Muscle of back (tissue), 13 donors: ENCODE measurements around the gene OR2AG2. TPM values are rescaled to one million over a fixed set of nuclear protein-coding genes. Genes with fewer than 3 reads are reported as not detected.
A peak's percentile ranks its signal among the peaks of the same experiment; 100 is the strongest.
"Not testable (repeated sequence)": the region's sequence is repeated elsewhere in the genome, so short reads cannot be mapped to it uniquely, and the experiment has no call there.

Source experiments
- DNase-seq, 3 donors: peaks; one replicate each; pipeline versions ENCODE4 v3.0.0 to v3.0.0-alpha.2; 2013
- long read RNA-seq, 9 donors: transcript quantifications; one replicate each; lab custom pipeline, GENCODE V29; 2026
- polyA plus RNA-seq, 10 donors: library from polyadenylated mRNA; unstranded; fragments of 120-200 nt; gene quantifications; one replicate each; pipeline ENCODE4 v1.2.1, GENCODE V29; 2013; ENCODE audit not compliant: insufficient read length in 10 of 10

OR2AG2 gene, protein sequence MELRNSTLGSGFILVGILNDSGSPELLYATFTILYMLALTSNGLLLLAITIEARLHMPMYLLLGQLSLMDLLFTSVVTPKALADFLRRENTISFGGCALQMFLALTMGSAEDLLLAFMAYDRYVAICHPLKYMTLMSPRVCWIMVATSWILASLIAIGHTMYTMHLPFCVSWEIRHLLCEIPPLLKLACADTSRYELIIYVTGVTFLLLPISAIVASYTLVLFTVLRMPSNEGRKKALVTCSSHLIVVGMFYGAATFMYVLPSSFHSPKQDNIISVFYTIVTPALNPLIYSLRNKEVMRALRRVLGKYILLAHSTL
- polyA plus RNA-seq = under 1 TPM in 2 of 10 donors, not detected in 8; 0.09 to 0.16 TPM
- long read RNA-seq, donor 1 = 0 reads
- long read RNA-seq, donor 2 = 0 reads
- long read RNA-seq, donor 3 = 0 reads
- long read RNA-seq, donor 4 = 0 reads
- long read RNA-seq, donor 5 = 0 reads
- long read RNA-seq, donor 6 = 0 reads
- long read RNA-seq, donor 7 = 0 reads
- long read RNA-seq, donor 8 = 0 reads
- long read RNA-seq, donor 9 = 0 reads

DNA sequence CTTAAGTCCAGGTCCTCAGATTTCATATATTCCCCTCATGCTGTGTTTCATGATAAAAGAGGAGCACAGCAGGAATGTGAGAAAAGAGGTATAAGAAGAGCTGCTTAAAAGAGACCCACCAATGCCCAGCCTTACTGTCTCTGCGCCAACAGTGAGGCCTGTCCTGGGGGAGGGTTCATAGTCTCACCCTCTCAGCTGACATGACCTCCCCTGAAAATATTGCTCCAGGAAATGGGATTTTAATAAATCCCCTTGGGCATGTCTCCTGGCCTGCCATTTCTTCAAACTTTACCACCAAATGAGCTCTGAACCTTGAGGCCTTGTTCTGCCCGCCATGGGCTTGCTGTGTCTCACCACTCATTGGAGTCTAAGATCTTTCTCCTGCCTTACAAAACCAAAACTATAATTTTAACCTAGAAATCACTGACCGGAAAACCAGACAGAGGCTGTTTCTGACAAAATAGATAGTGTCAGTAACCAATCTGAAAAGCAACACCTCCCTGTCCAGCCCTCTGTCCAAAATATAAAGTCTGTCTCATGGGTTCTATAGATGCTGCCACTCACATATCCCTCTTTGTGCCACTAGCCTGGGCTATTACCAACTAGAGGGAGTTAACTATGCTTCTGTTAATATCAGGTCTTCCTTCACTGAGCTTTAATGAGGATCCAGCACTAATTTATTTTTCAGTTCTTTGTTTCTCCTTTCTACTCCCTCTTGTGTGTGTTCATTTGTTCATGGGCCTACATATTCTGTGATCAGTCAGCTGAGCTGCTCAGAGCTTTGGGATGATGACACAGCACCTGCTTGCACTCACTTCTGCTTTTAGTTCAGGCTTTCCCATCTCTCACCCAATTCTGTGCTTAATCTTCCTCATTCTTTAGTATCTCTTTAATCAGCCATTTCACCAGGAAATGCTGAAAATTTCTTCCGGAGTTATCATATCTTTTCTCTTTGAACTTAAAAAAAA is at the start of gene OR2AG2:
Gene OR2AG2, minus strand, starts transcription at position 51 of the 968 bp plus-strand sequence. CDS start 3,019 bp downstream, outside the sequence.
- DNase-seq = peak; percentile 1 to 19 (median 2)

DNA sequence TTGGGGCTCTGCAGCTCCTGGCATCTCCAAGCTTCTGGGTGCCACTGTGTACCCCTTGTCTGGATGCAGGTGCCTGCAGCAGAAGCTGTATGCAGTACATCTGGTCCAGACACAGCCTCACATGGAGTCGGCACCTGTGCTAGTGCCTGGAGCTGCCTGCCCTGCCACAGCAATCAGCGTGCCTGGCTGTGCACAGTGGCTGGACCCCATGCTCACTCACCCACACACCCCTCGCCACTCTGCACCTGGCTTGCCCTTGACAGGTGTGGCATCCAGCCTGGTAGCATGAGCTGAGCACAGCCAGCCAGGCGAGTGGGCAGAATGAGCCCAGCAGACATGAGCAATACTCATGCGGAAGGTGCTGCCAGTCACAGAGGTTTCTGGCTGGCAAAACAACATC is 47.2 kb upstream of the OR2AG2 start:
- no peak for DNase-seq

DNA sequence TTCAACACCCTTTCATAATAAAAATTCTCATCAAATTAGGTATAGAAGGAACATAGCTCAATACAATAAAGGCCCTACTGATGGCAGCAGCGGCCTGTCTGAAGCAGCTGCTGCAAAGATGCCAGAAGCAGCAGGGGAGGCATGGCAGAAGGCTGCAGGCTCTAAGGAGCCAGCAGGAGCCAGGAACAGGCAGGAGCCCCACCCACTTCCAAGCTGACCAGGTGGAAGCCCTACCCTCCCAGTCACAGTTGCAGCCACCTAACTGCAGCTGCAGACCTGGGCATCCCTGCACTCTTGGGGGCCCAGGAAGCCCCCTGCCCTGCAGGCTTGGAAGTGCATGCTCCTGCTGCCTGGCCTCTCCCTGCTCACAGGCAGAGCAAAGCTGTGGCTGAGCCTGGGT is 45.9 kb upstream of the OR2AG2 start:
- DNase-seq = no peak

DNA sequence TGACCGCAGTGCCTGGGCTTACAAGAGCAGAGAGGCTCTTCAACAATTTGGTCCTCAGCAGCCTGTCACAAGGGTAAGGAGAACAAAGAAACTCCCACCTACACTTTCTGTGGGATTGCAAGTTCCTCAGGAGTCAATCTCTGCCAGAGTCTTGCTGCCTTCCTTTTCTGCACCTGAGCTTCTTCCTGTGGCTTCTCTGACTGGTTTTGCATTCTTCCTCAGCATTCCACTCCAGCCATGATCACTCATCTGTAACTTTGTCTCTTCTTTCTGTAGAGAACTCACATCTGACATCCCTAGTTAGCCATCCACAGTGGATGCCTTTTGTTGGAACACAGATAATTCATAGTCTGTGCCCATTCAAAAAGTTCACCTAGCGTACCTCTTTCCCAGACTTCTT is 41.9 kb upstream of the OR2AG2 start:
- no peak for DNase-seq

DNA sequence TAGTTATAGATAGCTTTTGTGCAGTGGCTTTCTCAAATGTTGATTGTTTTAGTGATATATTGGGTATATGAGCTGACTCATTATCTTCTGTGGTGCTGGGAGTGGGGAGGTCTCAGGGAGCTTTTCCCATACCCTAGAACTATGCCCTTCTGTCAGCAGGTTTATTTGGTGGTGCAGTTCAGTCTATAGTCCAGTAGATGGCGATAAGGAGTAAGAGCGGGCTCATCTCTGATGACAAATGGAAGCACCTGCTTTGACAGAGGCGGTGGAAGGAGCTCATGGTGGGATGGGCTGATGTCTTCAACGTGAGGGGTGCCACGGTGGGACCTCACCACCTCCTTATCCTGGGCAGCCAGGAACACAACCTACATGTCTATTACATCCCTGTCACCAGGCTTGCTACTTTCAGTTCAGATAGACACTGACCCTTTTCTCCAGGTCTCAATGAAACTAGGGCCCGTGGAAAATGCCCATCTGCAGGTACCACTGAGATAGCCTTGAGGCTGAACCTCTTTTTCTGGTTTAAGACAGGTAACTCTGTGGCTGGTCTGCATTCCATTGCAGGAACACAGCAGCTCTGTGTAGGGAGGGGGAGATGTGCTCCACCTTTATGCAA is 40.7 kb upstream of the OR2AG2 start:
- peak; percentile 9 to 35 (median 13) for DNase-seq

DNA sequence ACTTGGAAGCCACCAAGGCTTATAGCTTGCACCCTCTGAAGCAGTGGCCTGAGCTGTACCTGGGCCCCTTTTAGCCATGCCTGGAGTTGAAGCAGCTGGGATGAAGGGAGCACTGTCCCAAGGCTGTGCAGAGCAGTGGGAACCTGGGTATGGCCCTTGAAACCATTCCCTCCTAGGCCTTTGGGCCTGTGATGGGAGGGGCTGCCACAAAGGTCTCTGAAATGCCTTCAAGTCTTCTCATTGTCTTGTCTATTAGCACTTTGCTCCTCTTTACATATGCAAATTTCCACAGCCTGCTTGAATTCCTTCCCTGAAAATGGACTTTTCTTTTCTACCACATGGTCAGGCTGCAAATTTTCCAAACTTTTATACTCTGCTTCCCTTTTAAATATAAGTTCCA is 29.3 kb upstream of the OR2AG2 start:
- not testable (repeated sequence) for DNase-seq

DNA sequence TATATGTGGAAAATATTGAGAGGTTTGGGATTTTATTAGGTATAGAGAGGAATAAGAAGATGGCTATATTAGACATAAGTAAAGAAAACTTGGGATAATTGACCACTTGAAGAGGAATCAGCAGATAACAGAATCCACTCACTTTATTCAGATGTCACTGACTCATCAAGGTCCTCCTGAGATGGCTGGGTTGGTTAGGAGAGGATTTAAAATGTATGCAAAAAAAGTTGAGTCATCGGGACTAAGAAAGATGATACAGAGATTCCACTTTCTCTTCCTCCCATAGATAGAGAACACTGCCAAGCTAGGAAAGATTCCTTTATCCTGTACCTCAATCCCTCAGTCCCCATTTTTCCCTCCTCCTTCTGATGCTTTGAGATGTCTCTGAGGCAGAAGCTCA is 27.6 kb upstream of the OR2AG2 start, which contains the start of gene OR6A2:
Gene OR6A2, minus strand, starts transcription at position 288 of the 400 bp plus-strand sequence. CDS start 3,981 bp downstream, outside the sequence.
- no peak for DNase-seq

DNA sequence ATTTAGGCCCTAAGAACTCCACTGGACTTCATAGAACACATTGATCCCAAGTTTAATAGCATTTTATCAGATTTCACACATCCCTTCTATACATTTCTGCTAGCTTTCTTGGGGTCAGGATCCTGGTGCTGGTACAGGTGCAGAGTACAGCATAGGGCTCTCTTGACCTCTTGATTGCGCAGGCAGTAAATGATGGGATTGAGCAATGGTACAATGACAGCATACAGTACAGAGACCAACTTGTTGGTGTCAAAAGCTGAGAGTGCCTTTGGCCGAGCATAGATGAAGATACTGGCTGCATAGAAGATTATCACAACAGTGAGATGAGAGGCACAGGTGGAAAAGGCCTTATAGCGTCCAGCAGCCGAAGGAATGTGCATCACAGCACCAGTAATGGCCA is 22.9 kb upstream of the OR2AG2 start:
- DNase-seq = no peak

DNA sequence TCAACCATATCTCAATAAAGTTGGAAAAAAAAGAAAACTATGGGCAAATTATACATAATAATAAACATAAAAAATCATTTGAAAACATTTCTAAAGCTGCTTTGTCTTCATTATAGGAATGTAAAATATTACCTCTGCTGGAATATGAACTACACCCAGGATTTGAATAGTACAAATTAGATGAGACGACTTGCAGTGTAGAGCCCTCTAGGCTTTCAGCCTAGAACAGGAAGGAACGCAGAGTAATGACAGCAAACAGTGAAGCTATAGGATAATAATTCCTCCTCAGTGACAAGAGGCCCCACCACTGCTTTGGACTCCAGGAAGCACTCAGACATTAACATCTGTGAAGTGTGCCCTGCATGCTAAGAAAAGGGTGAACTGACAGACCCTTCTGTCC is 18.8 kb upstream of the OR2AG2 start:
- no peak for DNase-seq

DNA sequence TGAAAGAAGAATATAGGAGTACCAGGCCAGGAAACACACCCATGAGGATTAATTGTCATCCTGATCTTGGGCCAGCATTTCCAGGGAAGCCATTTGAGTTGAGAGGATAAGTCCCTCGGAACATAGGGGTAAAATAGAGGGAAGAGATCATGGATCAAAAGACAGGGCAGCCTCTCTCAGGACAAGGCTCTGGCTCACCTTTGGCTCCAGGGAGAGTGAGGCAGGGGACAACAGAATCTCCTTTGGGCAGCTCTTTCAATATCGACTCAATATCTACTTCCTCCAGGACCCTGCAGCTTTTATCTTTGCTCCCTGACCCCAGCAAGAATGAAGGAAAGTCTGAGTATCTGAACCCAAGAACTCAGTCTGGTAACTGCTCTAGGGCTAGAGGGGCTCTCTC is 10.9 kb upstream of the OR2AG2 start, which contains the start of gene OR2AG1:
Gene OR2AG1, plus strand, starts transcription at position 301 of the 400 bp plus-strand sequence. CDS start 2,018 bp downstream, outside the sequence.
- no peak for DNase-seq

DNA sequence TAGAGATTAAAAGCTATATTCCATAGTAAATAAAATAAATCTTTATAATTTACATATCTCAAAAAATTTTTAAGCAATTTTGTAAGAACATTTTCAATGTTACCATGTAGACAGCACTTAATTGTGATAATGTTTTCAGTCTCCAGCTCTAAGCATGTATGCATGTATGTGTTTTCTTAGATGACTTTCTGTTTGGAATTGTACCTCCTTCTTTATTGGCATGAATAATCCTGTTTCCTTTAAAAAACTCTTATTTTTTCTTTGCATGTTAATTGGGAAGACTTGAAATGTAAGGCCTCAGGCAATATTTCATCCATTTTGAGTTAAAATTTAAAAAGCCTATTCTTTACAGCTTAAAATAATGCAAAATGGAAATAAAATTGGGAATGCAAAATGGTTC is 9.1 kb upstream of the OR2AG2 start:
- no peak for DNase-seq

DNA sequence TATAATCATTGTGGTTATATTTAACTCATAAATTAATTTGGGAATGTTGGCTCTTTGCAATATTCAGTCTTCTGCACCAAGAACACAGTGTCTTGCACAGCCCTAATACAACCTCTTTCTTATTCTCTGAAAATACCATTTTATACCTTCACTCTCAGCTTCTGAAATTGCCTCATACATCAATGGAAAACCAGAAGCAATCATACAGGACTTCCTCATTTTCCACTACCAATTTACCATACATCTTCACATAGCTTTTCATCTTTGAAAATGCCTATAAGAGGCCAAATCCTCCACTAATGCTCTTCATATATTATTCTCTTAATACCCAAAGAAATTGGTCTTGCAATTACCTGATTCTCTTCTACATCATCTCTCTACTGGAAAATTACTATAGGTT is 6.7 kb upstream of the OR2AG2 start:
- DNase-seq = no peak

DNA sequence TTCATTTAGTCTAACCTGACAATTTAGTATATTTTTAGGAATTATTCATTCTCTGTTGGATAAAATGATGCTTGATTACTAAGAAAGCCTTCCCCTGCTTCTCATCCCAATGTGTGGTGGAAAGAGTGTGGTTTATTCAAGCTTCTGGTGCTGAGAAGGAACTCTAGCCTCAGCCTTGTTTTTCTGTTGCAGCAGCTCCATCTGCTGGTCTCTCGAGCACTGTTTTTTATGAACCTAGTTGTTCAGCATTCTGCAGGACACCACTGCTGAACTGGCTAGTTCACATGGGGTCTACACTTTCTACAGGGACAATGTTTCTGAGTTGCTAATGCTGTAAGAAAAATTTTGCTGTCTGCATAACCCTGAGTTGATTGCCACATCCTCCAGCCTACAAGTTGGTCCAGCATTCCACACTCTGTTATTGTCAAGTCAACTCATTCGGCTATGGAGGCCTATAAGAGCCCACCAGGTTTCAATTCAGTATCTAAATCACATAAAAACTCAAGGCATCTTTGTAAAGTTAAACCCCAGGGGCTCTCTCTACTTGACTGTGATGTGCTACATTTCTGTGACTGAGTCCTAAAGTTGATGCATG is 14.3 kb downstream of the OR2AG2 start:
- peak; percentile 46 to 74 (median 58) for DNase-seq

DNA sequence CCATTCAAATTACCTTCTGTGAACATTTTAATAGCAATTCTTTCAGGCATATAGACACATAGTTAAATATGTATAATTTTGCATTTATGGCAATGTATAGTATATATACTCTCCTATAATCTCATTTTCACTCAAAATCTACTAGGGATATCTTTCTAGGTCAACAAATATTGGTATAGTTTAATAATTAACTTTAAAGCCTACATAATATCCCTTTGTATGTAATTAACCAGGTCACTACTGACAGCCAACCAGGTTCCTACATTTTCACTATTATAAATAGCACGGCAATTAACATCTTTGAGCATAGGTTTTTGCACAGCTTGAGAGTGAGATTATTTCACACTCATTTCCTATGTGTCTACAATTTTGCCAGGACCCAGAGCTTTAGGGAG is 15.8 kb downstream of the OR2AG2 start:
- no peak for DNase-seq

DNA sequence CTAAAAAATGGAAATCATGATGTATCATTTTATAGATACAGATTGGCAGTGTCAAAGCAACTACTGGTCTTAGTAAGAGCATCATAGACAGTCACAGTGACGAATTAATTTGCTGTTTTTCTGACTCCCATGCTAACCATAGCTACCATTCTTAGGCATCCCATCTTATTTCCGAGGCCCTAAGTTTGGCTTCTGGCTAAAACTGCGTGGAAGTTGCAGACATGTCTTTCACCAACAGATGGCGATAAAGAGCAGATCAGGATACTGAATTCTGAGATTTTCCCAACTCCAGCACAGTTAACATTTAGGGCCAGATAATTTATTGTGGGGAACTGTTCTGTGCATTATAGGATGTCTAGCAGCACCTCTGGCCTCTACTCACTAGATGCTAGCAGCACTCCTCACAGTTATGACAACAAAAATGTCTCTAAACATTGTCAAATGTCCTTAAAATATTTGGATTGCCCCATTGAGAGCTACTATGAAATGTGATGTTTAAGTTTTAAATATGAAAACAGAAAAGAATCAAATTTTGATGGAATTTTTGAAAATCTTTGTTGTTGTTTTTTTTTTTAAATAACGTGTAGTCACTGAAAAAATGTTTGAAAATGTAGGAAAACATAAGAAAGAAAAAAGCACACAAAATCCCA is 16.3 kb downstream of the OR2AG2 start:
- DNase-seq = peak; percentile 13 to 59 (median 42)

DNA sequence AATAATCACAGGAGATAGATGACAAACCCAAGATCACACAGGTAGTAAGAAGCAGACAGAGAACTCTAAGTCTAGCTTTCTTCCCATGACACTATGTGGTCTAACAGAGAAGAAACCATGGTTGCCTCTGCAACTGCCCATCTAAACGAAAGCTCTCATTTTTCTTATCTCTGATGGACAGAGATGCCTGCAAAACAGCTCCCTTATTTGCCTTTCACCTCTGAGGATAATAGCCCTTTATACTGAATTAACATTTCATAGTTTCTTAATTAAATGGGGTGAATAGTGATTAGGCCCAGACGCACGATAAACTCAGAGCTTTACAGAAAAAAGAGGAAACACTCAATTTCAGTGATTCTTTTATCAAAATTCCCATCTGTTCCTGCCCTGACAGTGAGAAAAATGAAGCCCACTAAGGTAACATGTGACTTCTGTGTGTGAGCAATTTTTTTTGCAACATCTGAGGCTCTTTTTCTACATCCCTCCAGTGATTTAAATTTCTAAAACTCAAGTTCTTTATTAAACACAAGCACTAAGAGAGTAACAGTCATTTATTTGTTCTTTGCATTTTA is 24.6 kb downstream of the OR2AG2 start:
- no peak for DNase-seq

DNA sequence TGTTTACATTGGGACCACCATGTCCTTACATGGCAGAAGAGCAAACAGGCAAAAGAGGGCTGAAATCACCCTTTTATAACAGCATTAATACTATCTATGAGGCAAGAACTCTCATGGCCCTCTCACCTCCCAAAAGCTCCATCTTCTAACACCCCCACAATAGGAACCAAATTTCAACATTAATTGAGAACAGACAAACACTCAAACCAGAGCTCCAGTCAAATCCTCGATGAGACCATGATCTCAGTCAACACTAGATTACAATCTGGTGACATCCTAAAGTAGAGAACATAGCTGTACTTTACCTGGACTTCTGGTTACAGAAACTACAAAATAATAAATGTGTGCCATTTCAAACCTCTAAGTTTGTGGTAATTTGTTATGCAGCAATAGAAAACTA is 25.1 kb downstream of the OR2AG2 start:
- DNase-seq = no peak

DNA sequence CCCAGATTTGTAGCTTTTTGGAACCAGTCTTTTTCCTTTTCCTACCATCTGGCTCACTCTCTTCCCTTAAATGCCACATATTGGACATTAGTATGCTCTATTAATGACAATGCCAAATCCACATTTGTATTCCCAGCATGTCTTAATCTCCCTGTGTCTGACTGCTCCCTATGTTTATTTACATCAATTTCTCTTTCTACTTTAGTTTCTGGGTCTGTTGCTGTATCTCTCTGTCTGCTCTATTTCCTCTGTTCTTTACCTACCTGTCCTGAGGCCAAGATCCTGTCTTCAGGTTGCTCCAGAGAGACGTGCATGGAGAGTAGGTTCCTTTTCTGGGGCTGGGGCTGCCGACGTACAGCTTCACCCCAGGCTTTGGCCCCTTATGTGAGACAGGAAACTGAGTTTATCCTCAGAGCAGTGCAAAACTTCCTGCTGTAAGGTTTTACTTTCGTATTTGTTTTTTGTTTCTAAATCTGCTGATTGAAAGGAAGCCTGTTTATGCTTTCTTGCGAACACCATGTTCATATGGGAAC is 25.6 kb downstream of the OR2AG2 start:
- peak in 1 of 3 donors; percentile 49 for DNase-seq

DNA sequence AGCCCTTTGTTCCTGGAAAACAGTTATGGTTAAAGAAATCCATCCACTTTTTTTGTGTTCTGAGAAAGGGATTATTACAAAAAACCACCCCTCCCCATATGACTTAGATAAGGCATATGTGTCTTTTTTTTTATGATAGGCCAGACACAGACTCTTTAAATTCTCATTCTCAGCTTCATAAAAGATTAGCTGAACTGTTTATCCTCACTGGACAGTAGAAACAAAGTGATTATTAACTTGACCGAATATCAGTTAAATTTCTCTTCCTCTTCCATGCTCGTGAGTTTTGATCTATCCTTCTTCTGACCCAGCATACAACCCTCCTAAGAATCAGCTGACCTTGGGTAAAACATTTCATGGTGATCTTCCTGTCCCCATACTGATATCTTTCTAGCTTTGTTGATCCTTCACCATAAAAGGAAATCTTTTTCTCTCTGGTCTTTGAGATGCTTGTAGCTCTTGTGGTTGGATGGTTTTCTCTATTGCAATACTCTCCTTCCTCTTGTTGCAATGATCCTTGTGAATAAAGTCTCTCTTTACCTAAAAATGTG is 26.2 kb downstream of the OR2AG2 start:
- no peak for DNase-seq

DNA sequence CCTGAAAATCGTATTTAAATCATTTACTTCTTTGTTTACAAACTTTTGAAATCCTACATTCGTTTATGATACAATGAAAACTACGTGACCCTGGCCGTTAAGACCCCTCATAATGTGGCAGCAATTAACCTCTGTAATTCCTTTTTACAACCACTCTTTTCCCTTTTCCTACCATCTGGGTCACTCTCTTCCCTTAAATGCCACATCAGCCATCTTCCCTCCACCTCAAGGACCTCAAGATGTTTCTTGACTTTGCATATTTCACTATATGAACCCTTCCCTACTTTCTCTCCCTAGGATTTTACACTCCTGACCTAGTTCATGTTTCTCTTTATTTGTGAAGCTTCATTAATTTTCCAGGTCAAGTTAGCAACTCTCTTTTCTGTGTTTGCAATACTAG is 26.8 kb downstream of the OR2AG2 start:
- no peak for DNase-seq
